HG03469 (cell line): ENCODE measurements around the gene CGB8.
"Not testable (repeated sequence)": the region's sequence is repeated elsewhere in the genome, so short reads cannot be mapped to it uniquely, and the experiment has no call there.

Experiments used
- ATAC-seq: cut with Tn5 transposase; IDR thresholded peaks from one replicate; pipeline ENCODE4 v1.9.1; 2021; ENCODE audit warnings: mild to moderate bottlenecking, moderate library complexity, moderate number of reproducible peaks; ENCODE audit not compliant: unreplicated experiment

CGB8 gene

DNA sequence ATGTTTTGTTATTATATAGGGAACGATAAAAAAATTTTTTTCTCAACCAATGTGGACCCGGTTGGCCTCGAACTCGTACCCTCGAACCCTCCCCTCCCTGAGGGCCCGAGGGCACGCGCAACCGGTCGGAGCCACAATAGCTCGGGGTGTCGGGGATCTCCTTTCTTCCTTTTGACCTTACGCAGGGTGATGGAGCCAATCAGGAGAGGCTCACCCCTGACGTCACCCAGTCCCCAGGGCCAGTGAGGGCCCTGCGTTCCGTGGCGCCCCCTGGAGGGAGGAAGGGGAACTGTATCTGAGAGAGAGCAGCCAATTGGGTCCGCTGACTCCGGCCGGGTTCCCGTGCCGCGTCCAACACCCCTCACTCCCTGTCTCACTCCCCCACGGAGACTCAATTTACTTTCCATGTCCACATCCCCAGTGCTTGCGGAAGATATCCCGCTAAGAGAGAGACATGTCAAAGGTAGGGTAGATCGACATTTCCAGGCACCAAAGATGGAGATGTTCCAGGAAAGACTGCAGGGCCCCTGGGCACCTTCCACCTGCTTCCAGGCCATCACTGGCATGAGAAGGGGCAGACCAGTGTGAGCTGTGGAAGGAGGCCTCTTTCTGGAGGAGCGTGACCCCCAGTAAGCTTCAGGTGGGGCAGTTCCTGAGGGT, 17.1 kb downstream of the CGB8 start, which contains the start of gene CGB2:
TSS of gene CGB2 (plus strand) at position 249 of the 660 bp plus-strand sequence. CDS start at position 455, 206 bp downstream.
- ATAC-seq, result not testable (repeated sequence)

DNA sequence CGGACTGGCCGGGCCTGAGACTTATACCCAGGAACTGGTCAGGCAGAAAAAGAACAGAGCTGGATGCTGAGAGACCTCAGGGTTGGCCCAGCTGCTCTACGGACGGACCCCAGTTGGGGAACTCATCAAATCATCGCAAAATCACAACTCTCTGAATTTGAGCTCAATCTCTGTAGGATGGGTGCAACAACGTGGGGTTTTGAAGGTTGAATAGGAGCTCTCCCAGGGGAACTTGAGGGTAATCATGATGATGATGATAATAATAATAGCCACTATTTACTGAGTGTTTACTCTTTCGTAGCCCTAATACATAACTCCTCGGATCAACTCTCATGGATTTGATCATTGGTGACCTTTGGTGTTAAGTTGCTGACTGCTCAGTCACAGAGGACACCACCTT, 18.6 kb downstream of the CGB8 start:
- ATAC-seq, result not testable (repeated sequence)

- ATAC-seq, result not testable (repeated sequence)
These were observed 19.2 kb downstream of the CGB8 start for GRCh38 chr19:49029749-49030148.

GRCh38 chr19:49028686-49029085, 20.2 kb downstream of the CGB8 start:
- not testable (repeated sequence) for ATAC-seq

GRCh38 chr19:49025599-49025998, 23.3 kb downstream of the CGB8 start:
- ATAC-seq, result not testable (repeated sequence)

- ATAC-seq, result not testable (repeated sequence)
These were observed 23.8 kb downstream of the CGB8 start for GRCh38 chr19:49025088-49025487.

DNA sequence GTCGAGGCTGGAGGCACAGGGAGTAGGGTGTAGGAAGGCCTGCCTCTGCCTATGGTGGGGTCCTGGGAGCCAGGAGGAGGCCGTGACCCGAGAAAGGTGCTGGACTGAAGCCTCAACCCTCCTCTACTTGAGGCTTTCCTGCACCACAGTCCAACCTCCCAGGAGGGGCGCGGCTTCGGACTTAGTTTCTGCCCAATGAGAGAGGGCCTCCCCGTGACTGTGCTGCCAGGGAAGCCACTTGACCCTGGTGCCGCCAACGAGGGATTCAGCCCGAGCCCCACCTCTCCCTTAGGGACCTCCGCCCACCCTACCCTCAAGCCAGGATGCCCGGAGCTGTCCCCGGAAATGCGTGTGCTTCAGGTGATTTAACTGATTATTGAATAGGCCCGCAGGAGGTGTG, 24.7 kb downstream of the CGB8 start, which contains the start of gene CGB3:
TSS of gene CGB3 (minus strand) at position 101 of the 400 bp plus-strand sequence. CDS start 362 bp downstream, outside the sequence.
- not testable (repeated sequence) for ATAC-seq

GRCh38 chr19:49022116-49022515, 26.8 kb downstream of the CGB8 start:
- ATAC-seq, result no peak

DNA sequence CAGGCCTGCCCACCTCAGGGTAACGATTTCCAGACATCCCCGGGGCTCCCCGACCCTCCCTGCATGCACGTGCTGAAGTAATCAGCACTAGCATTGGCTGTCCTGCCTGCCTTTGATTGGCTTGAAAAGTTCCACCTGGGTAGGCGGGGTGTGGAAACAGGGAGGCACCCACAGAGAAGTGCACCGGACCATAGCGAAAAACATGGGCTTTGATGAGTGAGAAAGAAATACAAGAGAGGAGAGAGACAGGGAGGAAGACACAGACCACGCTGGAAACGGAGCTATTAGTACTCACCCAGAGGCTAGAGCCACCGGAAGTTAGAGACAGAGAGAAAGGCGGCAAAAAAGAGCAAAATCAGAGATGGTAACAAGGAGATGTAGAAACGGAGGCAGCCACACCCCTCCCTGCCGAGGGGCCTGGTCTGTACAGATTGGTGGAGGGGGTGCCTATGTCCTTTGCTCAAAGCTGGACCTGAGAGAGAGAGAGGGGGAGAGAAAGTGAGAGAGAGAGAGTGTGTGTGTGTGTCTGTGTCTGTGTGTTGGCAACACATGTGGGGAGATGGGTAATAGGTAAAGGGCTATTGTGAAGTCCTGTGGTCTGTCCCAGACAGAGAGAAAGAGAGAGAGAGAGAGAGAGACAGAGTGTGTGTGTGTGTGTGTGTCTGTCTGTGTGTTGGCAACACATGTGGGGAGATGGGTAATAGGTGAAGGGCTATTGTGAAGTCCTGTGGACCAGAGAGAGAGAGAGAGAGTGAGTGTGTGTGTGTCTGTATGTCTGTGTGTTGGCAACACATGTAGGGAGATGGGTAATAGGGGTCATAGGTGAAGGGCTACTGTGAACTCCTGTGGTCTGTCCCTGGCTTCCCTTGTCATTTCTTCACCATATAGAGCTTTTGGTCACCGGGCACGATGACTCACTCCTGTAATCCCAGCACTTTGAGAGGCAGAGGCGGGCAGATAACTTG, 27.7 kb downstream of the CGB8 start:
- ATAC-seq, result no peak

DNA sequence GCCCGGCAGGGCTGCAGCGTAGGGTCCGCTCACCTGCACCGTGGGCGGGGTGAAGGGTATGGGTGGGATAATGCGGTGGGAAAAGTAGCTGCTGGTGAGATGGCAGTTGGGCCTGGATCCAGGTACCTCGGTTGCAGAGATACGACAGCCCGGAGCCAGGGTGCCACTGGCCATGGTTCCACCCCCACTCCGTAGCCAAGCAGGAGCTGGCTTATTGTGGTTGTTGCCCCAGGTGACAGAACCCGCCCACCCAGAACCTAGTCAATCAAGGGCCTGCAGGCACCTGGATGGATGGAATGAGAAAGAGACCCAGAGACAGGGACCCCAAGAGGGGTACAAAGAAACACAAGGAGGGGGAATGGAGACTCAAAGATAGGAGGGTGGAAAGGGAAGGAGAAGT, 28.6 kb downstream of the CGB8 start:
- ATAC-seq, result no peak

DNA sequence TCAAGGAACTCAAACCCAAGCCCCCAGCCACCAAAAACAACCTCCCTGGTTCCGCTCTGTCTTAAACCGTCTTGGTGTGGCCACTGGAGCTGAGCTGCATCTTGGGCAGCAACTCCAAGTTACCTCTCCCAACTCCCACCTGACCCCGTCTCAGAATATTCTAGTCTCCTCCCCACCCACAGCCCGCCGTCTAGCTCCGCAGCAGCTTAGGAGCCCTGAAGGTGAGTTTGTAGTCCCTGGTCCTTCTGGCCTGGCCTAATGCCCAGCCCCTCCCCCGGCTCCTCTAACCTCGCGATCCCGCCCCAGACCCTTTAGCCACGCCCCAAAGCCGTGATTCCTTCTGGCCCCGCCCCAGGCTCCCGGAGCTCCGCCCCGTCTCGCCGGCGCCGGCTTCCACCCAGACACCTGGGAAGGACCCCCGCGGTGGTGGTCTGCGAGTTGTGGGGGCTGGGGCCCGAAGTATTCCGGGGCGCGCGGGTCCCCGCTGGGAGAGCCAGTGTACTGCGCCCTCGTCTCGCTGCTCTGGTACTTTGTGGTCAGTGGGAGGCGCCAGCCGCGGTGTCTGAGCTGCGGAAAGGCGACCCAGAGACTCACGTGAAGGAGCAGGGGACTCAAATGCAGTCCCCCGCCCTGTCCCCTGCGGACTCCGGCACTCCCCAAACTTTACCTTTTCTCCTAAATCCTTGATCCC, 29.5 kb downstream of the CGB8 start:
- no peak for ATAC-seq

DNA sequence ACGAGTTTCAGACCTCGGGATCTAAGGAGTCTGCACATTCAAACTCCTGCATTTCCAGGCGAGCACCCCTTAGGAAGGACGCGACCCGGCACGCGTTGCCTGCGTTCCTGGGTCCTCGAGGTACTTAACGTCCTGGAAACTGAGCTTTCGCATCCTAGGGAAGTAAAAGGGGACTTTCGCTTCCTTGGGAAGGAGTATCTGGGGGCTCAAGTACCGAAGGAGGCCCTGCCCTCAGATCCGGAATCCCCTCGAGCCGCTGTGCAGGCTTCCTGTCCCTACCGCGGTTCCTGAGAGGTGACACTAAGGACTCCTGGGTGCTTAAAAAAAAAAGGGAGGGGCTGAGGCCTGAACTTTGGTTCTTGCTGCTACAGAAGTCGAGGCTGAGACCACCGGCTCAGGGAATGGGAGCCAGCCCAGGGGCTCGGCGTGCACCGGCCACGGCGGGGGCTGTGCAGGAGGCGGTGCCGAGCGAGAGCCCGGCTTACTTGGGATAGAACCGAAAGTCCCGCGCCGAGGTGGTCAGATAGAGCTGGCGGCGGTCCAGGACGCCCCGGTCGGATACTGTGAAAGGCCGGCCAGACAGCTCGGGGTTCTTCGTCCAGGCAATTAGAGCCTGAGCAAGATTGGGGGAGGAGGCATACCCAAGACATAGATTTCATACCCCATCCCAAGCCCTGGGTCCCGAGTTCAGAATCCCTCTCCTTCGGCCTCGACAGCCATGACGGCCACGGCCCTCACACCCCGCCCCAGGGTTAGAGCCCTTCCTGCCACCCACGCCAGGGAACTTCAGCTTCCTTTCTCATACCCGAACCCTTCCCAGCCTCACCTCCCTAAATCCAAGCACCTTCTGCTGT, 30.3 kb downstream of the CGB8 start:
- ATAC-seq, result not testable (repeated sequence)

DNA sequence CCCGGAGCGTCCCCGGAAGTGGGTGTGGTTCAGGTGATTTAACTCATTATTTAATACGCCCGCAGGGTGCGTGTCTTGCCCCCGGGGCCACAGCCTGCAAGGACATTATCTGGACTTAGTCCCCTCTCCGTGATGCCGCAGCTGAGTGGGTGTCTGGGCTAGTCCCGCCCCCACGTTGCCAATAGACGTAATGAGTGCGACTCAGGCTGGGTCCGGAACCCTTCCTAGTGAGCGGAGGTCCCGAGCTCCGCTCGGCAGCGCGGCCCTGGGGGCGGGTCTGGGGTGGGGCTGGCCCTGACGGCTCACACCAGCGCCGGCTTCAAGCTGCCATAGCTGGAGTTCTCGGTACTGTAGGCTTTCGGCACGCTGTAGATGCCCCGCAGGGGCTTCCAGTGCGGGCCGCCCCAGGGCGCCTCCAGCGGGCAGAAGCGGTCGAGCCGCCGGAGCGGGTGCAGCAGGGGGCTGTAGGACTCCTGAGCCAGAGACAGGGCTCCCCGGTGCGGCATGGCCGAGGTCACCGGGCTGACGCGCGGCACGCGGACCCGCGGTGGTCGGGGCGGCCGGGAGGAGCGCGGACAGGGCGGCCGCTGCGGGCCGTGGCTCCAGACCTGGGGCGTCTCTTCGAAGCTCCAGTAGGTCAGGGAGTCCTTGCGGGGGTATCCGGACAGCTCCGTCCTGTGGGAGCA, 31.1 kb downstream of the CGB8 start:
- no peak for ATAC-seq

- ATAC-seq, result no peak
These were observed 31.8 kb downstream of the CGB8 start, which contains the start of gene LHB for GRCh38 chr19:49017041-49017665. Gene LHB (minus strand): TSS chr19:49017091. CDS start chr19:49017081, 10 bp downstream.

DNA sequence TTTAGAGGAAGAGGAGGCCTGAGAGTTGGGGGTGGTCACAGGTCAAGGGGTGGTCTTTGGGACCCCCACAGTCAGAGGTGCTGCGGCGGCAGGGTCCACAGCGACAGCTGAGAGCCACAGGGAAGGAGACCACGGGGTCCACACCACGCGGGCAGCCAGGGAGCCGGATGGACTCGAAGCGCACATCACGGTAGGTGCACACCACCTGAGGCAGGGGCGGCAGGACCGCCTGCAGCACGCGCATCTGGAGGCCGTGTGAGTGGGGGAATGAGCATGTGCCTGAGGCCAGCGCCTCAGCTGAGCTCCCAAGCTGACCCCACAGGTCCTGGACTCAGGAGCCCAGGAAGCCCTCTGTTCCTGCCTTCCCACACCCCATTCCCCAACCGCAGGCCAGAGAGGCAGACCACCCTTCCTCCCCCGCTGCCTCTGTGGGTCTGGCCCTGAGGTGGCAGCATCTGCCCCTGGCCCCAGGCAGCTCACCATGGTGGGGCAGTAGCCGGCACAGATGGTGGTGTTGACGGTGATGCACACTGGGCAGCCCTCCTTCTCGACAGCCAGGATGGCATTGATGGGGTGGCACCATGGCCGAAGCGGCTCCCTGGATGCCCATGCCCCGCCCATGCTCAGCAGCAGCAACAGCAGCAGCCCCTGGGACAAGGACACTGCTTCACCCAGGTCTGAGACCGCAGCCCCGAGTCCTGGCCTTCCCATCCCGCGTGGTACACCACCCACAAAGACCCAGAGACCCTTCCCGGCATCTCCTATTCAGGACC, 32.7 kb downstream of the CGB8 start:
- ATAC-seq, result no peak

GRCh38 chr19:49014870-49015255, 34.0 kb downstream of the CGB8 start:
- ATAC-seq, result no peak

GRCh38 chr19:49014123-49014869, 34.6 kb downstream of the CGB8 start:
- ATAC-seq, result no peak

- no peak for ATAC-seq
These were observed 37.7 kb downstream of the CGB8 start for GRCh38 chr19:49011194-49011593.
